SU-DHL-6 (cell line): ENCODE data around the gene CLCN4.

Experiments used
- H2AFZ ChIP-seq: fragments of 200-600 bp; sonication (generic); 2 replicates; pipeline ENCODE4 v1.6.1; 2014; ENCODE audit warnings: low read depth, mild to moderate bottlenecking, moderate library complexity, mixed read lengths, antibody characterized with exemption, low read length; ENCODE audit not compliant: severe bottlenecking
- H3F3A ChIP-seq: fragments of 200-600 bp; shearing (Covaris generic); 2 replicates; pipeline ENCODE4 v1.6.0; 2016; ENCODE audit warnings: antibody characterized with exemption, mild to moderate bottlenecking; ENCODE audit not compliant: insufficient read depth
- H3K27ac ChIP-seq: fragments of 200-600 bp; sonication (generic); 2 replicates; pipeline ENCODE4 v1.5.1; 2016; ENCODE audit warnings: low read depth, mild to moderate bottlenecking, low read length, moderate library complexity, mixed read lengths
- H3K27me3 ChIP-seq: fragments of 200-600 bp; sonication (generic), shearing (Covaris generic); 2 replicates; pipeline ENCODE4 v1.6.0; 2014; ENCODE audit warnings: mild to moderate bottlenecking, low read length
- H3K36me3 ChIP-seq: fragments of 200-600 bp; sonication (generic); 2 replicates; pipeline ENCODE4 v1.6.1; 2014; ENCODE audit warnings: mild to moderate bottlenecking, low read length, mixed read lengths
- H3K4me2 ChIP-seq: fragments of 300-600, 200-600 bp; shearing (Covaris generic), sonication (generic); 2 replicates; pipeline ENCODE4 v1.6.0; 2014; ENCODE audit warnings: low read length, low read depth, mild to moderate bottlenecking; ENCODE audit not compliant: poor library complexity, severe bottlenecking
- H3K4me3 ChIP-seq: fragments of 200-600 bp; sonication (generic); 2 replicates; pipeline ENCODE4 v1.5.1; 2014; ENCODE audit warnings: antibody characterized with exemption, low read length, mild to moderate bottlenecking, mixed read lengths; ENCODE audit not compliant: insufficient read depth, poor library complexity, severe bottlenecking
- H3K79me2 ChIP-seq: fragments of 200-600 bp; sonication (generic); 2 replicates; pipeline ENCODE4 v1.6.1; 2014; ENCODE audit warnings: mild to moderate bottlenecking, low read length, moderate library complexity; ENCODE audit not compliant: insufficient read depth
- H3K9ac ChIP-seq: fragments of 200-600 bp; sonication (generic); 2 replicates; pipeline ENCODE4 v1.7.0; 2014; ENCODE audit warnings: mild to moderate bottlenecking, low read length
- H3K9me2 ChIP-seq: fragments of 200-600 bp; sonication (generic); replicated peaks from 2 replicates; pipeline ENCODE4 v1.6.1; 2014; ENCODE audit warnings: low read length; ENCODE audit not compliant: insufficient read depth
- H3K9me3 ChIP-seq: fragments of 200-600 bp; sonication (generic); 2 replicates; pipeline ENCODE4 v1.6.1; 2014; ENCODE audit warnings: low read length, mixed read lengths; ENCODE audit not compliant: insufficient read depth
- H4K20me1 ChIP-seq: fragments of 200-600 bp; sonication (generic); 2 replicates; pipeline ENCODE4 v1.6.1; 2014; ENCODE audit warnings: low read depth, mild to moderate bottlenecking, antibody characterized with exemption, low read length, moderate library complexity, mixed read lengths
- EZH2phosphoT487 ChIP-seq: fragments of 200-600 bp; sonication (generic), shearing (Covaris generic); conservative IDR thresholded peaks from 2 replicates; pipeline ENCODE4 v1.6.1; 2018; ENCODE audit warnings: mild to moderate bottlenecking, antibody characterized with exemption, low read length, moderate library complexity, mixed read lengths
- TF ChIP-seq, protein P1 (sequence below): fragments of 200-600 bp; sonication (generic); IDR thresholded peaks from one replicate; pipeline ENCODE4 v1.5.1; 2017; ENCODE audit warnings: antibody characterized with exemption, mild to moderate bottlenecking, low read length, moderate library complexity; ENCODE audit not compliant: insufficient read depth, poor library complexity, severe bottlenecking

CLCN4 gene

DNA sequence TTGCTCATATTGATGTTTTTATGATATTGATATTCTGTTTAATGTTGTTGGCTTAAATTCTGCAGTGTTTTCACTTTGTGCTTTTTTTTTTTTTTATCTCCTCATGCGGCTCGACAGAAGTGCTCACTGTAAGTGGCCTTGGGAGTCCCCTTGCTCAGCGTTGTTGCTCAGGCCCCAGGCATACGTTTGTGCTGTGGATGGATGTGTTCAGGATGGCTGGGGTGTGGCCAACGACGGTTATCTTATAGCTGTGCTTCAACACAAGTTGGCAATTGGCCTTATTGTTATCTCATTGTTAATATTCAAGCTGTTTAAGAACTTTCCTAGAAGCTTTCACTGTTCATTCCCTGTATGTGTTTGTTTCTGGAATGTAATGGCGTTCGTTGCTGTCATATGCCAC lies 36.4 kb upstream of the CLCN4 start:
- H3K36me3 ChIP-seq = peaks cover 12% of the 10 kb centered on the region
- H3F3A ChIP-seq = peaks cover 35% of the 10 kb centered on the region
- peak overlapping the region; percentile 30; the same call in 1 of the 2 replicates for H3K9ac ChIP-seq
- peak overlapping the region; percentile 59 for H3K4me2 ChIP-seq
- H3K79me2 ChIP-seq = peaks cover under 1% of the 10 kb centered on the region; the same call in 1 of the 2 replicates
- no peak overlapping the region for H2AFZ ChIP-seq
- H3K9me3 ChIP-seq = no peaks in the 10 kb centered on the region
- H3K4me3 ChIP-seq = no peak overlapping the region
- TF ChIP-seq, protein P1, sequence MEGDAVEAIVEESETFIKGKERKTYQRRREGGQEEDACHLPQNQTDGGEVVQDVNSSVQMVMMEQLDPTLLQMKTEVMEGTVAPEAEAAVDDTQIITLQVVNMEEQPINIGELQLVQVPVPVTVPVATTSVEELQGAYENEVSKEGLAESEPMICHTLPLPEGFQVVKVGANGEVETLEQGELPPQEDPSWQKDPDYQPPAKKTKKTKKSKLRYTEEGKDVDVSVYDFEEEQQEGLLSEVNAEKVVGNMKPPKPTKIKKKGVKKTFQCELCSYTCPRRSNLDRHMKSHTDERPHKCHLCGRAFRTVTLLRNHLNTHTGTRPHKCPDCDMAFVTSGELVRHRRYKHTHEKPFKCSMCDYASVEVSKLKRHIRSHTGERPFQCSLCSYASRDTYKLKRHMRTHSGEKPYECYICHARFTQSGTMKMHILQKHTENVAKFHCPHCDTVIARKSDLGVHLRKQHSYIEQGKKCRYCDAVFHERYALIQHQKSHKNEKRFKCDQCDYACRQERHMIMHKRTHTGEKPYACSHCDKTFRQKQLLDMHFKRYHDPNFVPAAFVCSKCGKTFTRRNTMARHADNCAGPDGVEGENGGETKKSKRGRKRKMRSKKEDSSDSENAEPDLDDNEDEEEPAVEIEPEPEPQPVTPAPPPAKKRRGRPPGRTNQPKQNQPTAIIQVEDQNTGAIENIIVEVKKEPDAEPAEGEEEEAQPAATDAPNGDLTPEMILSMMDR = no peak
- TF ChIP-seq EZH2phosphoT487 = no peak
- H3K27ac ChIP-seq = peak overlapping the region; percentile 85
- H3K9me2 ChIP-seq = no peaks in the 10 kb centered on the region
- no peaks in the 10 kb centered on the region for H3K27me3 ChIP-seq
- H4K20me1 ChIP-seq = no peaks in the 10 kb centered on the region

DNA sequence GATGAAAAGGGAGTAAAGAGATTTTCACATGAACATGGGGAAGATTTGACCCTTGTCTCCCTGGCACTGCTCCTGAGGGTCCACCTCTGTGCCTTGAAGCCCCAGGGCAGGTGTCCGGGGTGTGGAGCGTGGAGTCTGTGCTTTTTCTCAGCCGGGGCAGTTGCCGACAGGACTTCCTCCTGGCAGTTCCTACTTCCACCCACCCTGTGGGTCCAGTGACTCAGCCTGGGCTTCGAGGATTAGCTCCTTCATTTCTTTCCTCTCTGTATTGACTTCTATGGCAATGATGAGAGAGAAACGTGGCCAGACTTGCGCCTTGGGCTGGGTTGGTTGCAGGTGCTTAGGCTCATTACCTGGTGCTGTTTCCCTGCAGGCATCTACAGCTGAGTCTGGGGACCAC lies 35.9 kb upstream of the CLCN4 start:
- Histone ChIP-seq H3K4me2 (peak overlapping the region; percentile 59), H2AFZ (no peak overlapping the region), H4K20me1 (no peaks in the 10 kb centered on the region), H3K4me3 (no peak overlapping the region), H3K27me3 (no peaks in the 10 kb centered on the region), H3K9me2 (no peaks in the 10 kb centered on the region), H3K27ac (peak overlapping the region; percentile 85), H3K79me2 (no peaks in the 10 kb centered on the region; the same call in 1 of the 2 replicates), H3K9me3 (no peaks in the 10 kb centered on the region), H3K9ac (peak overlapping the region; percentile 30; the same call in 1 of the 2 replicates), H3F3A (peaks cover 35% of the 10 kb centered on the region), H3K36me3 (peaks cover 12% of the 10 kb centered on the region)
- TF ChIP-seq, protein P1 = no peak
- no peak for TF ChIP-seq EZH2phosphoT487

DNA sequence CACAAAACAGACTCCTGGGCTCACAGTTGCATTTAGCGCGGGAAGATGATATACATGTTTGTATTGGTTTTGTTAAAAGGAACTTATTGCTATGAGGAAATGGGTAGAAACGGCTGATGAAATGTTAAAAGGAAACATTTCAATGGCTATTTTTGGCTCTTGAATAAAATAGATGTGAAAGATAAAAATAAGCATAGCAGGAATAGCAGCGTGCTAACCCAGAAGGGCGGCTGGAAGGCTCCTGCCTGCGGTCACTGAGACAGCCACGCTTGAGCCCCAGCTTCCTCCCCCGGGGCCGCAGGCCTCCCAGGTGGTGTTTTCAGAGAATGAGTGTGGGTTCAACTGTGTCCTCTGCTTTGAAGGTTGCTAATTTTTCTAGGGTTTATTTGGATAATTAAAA lies 35.0 kb upstream of the CLCN4 start:
- Histone ChIP-seq H3K27me3 (no peaks in the 10 kb centered on the region), H3K4me2 (peak overlapping the region; percentile 59), H3K9me2 (no peaks in the 10 kb centered on the region), H3K27ac (peak overlapping the region; percentile 85), H3F3A (peaks cover 31% of the 10 kb centered on the region), H3K9me3 (no peaks in the 10 kb centered on the region), H2AFZ (no peak overlapping the region), H3K79me2 (no peaks in the 10 kb centered on the region; the same call in 1 of the 2 replicates), H3K9ac (peak overlapping the region; percentile 30; the same call in 1 of the 2 replicates), H3K36me3 (peaks cover 12% of the 10 kb centered on the region), H3K4me3 (peak overlapping the region; percentile 29), H4K20me1 (no peaks in the 10 kb centered on the region)
- no peak for TF ChIP-seq EZH2phosphoT487
- TF ChIP-seq, protein P1 = no peak
